ENCODE data around the gene SUPT3H.
A peak's percentile ranks its signal among the peaks of the same experiment; 100 is the strongest.

The SUPT3H gene

GRCh38 chr6:44829836-44830235 is 547.9 kb downstream of the SUPT3H start:
- no peak for DNase-seq (ENCODE audit: low read depth)

- DNase-seq (ENCODE audit: low read depth), result no peak
These were observed 549.0 kb downstream of the SUPT3H start for GRCh38 chr6:44828780-44829179.

- DNase-seq (ENCODE audit: low read depth), result no peak
These were observed 551.6 kb downstream of the SUPT3H start for GRCh38 chr6:44826025-44826676.

GRCh38 chr6:44825273-44825672 is 552.5 kb downstream of the SUPT3H start:
- DNase-seq (ENCODE audit: low read depth), result no peak

GRCh38 chr6:44824567-44824966 is 553.2 kb downstream of the SUPT3H start:
- DNase-seq (ENCODE audit: low read depth), result no peak

- no peak for DNase-seq (ENCODE audit: low read depth)
These were observed 557.0 kb downstream of the SUPT3H start for GRCh38 chr6:44820759-44821158.

GRCh38 chr6:44820321-44820720 is 557.4 kb downstream of the SUPT3H start:
- no peak for DNase-seq (ENCODE audit: low read depth)

GRCh38 chr6:44811456-44811855 is 566.3 kb downstream of the SUPT3H start:
- DNase-seq (ENCODE audit: low read depth), result no peak

- no peak for DNase-seq (ENCODE audit: low read depth)
These were observed 568.5 kb downstream of the SUPT3H start for GRCh38 chr6:44809258-44809657.

GRCh38 chr6:44808148-44808547 is 569.6 kb downstream of the SUPT3H start:
- DNase-seq (ENCODE audit: low read depth), result no peak

GRCh38 chr6:44806656-44807055 is 571.1 kb downstream of the SUPT3H start:
- no peak for DNase-seq (ENCODE audit: low read depth)

GRCh38 chr6:44805238-44805846 is 572.4 kb downstream of the SUPT3H start:
- peak; percentile 40 for DNase-seq (ENCODE audit: low read depth)

GRCh38 chr6:44804546-44805159 is 573.1 kb downstream of the SUPT3H start:
- no peak for DNase-seq (ENCODE audit: low read depth)

GRCh38 chr6:44804016-44804415 is 573.7 kb downstream of the SUPT3H start:
- no peak for DNase-seq (ENCODE audit: low read depth)

GRCh38 chr6:44800784-44801592 is 576.7 kb downstream of the SUPT3H start:
- DNase-seq (ENCODE audit: low read depth), result no peak

GRCh38 chr6:44800171-44800783 is 577.5 kb downstream of the SUPT3H start:
- peak; percentile 46 for DNase-seq (ENCODE audit: low read depth)

- no peak for DNase-seq (ENCODE audit: low read depth)
These were observed 580.0 kb downstream of the SUPT3H start for GRCh38 chr6:44797746-44798145.

- no peak for DNase-seq (ENCODE audit: low read depth)
These were observed 582.4 kb downstream of the SUPT3H start for GRCh38 chr6:44795326-44795725.

- no peak for DNase-seq (ENCODE audit: low read depth)
These were observed 587.9 kb downstream of the SUPT3H start for GRCh38 chr6:44789806-44790205.

GRCh38 chr6:44789061-44789460 is 588.7 kb downstream of the SUPT3H start:
- DNase-seq (ENCODE audit: low read depth), result no peak

GRCh38 chr6:44788387-44788981 is 589.2 kb downstream of the SUPT3H start:
- no peak for DNase-seq (ENCODE audit: low read depth)
